Mesendoderm (in vitro differentiated cells): ENCODE measurements around the gene TMED3.

Source experiments
- DNase-seq: peaks from one replicate; pipeline ENCODE4 v3.0.0; 2013
- H2AK5ac ChIP-seq: 2 replicates; pipeline ENCODE4 v1.6.1; 2013; ENCODE audit warnings: low read length, inconsistent platforms
- H2BK120ac ChIP-seq: 2 replicates; pipeline ENCODE4 v1.6.1; 2013; ENCODE audit warnings: low read depth, mild to moderate bottlenecking, low read length, moderate library complexity, mixed read lengths
- H2BK15ac ChIP-seq: replicated peaks from 2 replicates; pipeline ENCODE4 v1.6.1; 2013; ENCODE audit warnings: low read depth, mild to moderate bottlenecking, moderate library complexity
- H2BK5ac ChIP-seq: 2 replicates; pipeline ENCODE4 v1.6.1; 2013; ENCODE audit warnings: low read length, inconsistent platforms
- H3K18ac ChIP-seq: 2 replicates; pipeline ENCODE4 v1.6.1; 2013; ENCODE audit warnings: mild to moderate bottlenecking, low read length, mixed read lengths
- H3K23ac ChIP-seq: one replicate; pipeline ENCODE4 v1.6.1; 2013; ENCODE audit warnings: low read length
- H3K27ac ChIP-seq: 2 replicates; pipeline ENCODE4 v1.5.1; 2013; ENCODE audit warnings: low read depth, mild to moderate bottlenecking, inconsistent platforms, low read length, moderate library complexity
- H3K27me3 ChIP-seq: 2 replicates; pipeline ENCODE4 v1.6.1; 2013; ENCODE audit warnings: low read length, control low read depth, mild to moderate bottlenecking, inconsistent platforms; ENCODE audit not compliant: insufficient read depth, poor library complexity
- H3K36me3 ChIP-seq: 2 replicates; pipeline ENCODE4 v1.6.1; 2013; ENCODE audit warnings: low read length, inconsistent platforms; ENCODE audit not compliant: control insufficient read depth, insufficient read depth
- H3K4ac ChIP-seq: one replicate; pipeline ENCODE4 v1.6.1; 2013; ENCODE audit warnings: low read depth, mild to moderate bottlenecking, low read length, moderate library complexity
- H3K4me1 ChIP-seq: 2 replicates; pipeline ENCODE4 v1.6.1; 2013; ENCODE audit warnings: low read depth, low read length, inconsistent platforms; ENCODE audit not compliant: control insufficient read depth
- H3K4me2 ChIP-seq: 2 replicates; pipeline ENCODE4 v1.6.1; 2013; ENCODE audit warnings: low read length
- H3K4me3 ChIP-seq: 2 replicates; pipeline ENCODE4 v1.5.1; 2013; ENCODE audit warnings: mild to moderate bottlenecking, low read length
- H3K56ac ChIP-seq: one replicate; pipeline ENCODE4 v1.6.1; 2013; ENCODE audit warnings: low read length
- H3K79me1 ChIP-seq: 2 replicates; pipeline ENCODE4 v1.6.1; 2013; ENCODE audit warnings: low read length, inconsistent platforms
- H3K79me2 ChIP-seq: 2 replicates; pipeline ENCODE4 v1.6.1; 2013; ENCODE audit warnings: mild to moderate bottlenecking, low read length; ENCODE audit not compliant: control insufficient read depth, insufficient read depth
- H3K9ac ChIP-seq: 2 replicates; pipeline ENCODE4 v1.6.1; 2013; ENCODE audit warnings: low read length, inconsistent platforms
- H4K5ac ChIP-seq: one replicate; pipeline ENCODE4 v1.6.1; 2013; ENCODE audit warnings: low read length
- H4K8ac ChIP-seq: one replicate; pipeline ENCODE4 v1.6.1; 2013; ENCODE audit warnings: low read depth, mild to moderate bottlenecking, control low read depth, low read length, moderate library complexity
- WGBS: extraction: QIAGEN DNeasy Blood & Tissue Kit; methylation state at CpG from one replicate; pipeline ENCODE4 v1.1.7; 2013; ENCODE audit warnings: low lambda C conversion rate, missing lambda C conversion rate; ENCODE audit not compliant: insufficient coverage; ENCODE audit errors: extremely low coverage; 5-methylcytosine and 5-hydroxymethylcytosine counted together

Gene TMED3

DNA sequence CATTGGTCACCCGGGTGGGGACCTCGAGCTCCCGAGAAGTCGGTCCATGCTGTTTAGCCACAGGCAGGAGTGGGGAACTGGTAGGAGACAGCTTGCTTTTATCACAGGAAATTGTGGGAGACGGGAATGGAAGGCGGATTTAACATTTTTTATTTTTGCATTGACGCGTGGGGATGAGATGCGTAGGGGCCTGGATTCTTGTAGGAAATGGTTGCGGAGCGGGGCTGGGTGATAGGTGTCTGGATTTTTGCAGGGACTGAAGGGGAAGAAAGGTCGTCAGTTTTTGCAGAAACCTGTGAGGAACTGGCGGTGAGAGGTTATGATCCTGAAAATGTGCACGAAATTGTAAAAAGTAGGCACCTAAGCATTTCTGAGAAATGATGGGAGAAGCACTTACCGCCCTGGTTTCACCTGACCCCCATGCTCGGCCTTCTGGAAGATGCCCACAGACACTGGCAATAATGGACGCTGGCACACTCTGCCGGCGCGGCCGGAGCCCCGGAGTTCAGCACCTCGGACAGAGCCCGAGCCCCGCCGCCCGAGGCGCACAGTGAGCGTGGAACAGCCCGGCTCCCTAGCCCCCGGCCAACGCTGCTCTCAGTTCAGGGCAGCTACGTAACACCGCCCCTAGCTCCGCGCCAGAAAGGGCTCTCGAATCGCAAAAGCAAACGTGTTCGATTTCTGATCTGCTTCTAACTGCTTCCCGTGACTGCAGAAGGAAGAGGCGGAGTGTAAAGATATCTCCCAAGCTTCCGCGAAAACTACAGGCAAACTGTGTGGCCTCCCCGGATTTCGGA is 27.5 kb upstream of the TMED3 start:
- Histone ChIP-seq H3K56ac (no peak overlapping the region), H4K8ac (no peak overlapping the region), H3K27me3 (peaks cover 29% of the 10 kb centered on the region), H3K9ac (no peak overlapping the region), H3K27ac (no peak overlapping the region), H2AK5ac (no peak overlapping the region), H3K4me3 (no peak overlapping the region), H3K18ac (no peak overlapping the region), H2BK5ac (no peak overlapping the region), H3K36me3 (no peaks in the 10 kb centered on the region), H4K5ac (no peak overlapping the region), H2BK15ac (no peak overlapping the region), H3K79me1 (no peaks in the 10 kb centered on the region), H3K23ac (no peak overlapping the region), H3K4me2 (peak overlapping the region; percentile 13), H3K79me2 (no peaks in the 10 kb centered on the region), H2BK120ac (no peak overlapping the region), H3K4me1 (no peaks in the 10 kb centered on the region), H3K4ac (no peak overlapping the region)
- no CpG with 5 or more reads among the region's 46 CpGs for WGBS
- DNase-seq, result peak; percentile 75

DNA sequence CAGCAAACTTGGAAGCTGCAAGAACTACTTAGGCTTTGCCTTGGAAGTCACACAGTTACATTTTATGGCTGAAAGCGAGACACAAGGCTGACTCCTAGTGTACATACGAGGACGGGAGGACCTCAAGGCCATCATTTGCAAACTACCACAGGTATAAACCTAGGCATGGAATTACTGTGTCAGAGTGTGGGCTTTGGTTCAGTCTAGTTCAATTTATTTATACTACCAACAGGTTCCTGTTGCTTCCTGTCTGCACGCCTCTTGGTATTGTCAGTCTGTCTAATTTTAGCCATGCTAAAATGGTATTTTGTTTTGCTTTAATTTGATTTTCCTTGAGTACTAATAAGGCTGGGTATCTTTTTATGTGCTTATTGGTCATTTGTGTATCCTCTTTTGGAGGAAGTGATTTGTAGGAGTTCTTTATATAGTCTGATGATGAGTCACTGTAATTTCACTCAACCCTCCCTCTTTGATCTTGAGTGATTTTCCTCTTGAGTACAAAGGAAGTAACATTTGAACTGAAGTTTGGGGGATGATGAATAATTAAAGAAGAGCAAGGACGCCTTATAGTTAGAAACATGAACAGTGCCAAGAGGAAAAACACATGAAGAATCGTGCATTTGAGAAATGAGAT is 20.2 kb upstream of the TMED3 start:
- no peaks in the 10 kb centered on the region for H3K79me1 ChIP-seq
- no peak overlapping the region for H2BK15ac ChIP-seq
- no peak overlapping the region for H3K4ac ChIP-seq
- H4K8ac ChIP-seq, result no peak overlapping the region
- no peak overlapping the region for H4K5ac ChIP-seq
- no peak overlapping the region for H3K27ac ChIP-seq
- no peak overlapping the region for H3K9ac ChIP-seq
- no peaks in the 10 kb centered on the region for H3K4me1 ChIP-seq
- no peaks in the 10 kb centered on the region for H3K79me2 ChIP-seq
- no peak overlapping the region for H3K4me3 ChIP-seq
- H3K56ac ChIP-seq, result no peak overlapping the region
- H3K36me3 ChIP-seq, result no peaks in the 10 kb centered on the region
- no peaks in the 10 kb centered on the region for H3K27me3 ChIP-seq
- no peak overlapping the region for H3K18ac ChIP-seq
- H3K4me2 ChIP-seq, result no peak overlapping the region
- H2BK5ac ChIP-seq, result no peak overlapping the region
- H2BK120ac ChIP-seq, result no peak overlapping the region
- no peak for DNase-seq
- H3K23ac ChIP-seq, result no peak overlapping the region
- H2AK5ac ChIP-seq, result no peak overlapping the region
- no CpG with 5 or more reads among the region's 6 CpGs for WGBS

DNA sequence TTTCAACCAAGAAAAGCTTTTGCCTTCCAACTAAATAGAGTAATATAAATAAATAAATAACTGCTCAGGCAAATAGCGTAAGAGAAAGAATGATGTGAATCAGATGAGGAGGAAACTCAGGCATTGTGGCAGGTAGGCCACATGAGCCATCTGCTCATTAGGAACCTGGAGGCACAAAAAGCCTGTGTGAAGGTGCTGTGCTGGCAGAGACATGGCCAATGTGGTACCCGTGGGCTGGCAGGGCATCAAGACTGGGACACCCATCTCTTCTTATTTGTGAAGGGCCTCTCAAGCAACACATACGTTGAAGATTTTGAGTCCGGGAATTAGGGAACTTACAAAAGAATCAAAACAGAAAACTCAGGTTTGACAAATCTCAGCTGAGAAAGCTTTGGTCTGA is 18.9 kb upstream of the TMED3 start:
- WGBS, result no CpG with 5 or more reads among the region's 4 CpGs
- no peak overlapping the region for H4K5ac ChIP-seq
- no peak overlapping the region for H3K18ac ChIP-seq
- H3K79me1 ChIP-seq, result no peaks in the 10 kb centered on the region
- H3K23ac ChIP-seq, result no peak overlapping the region
- H3K36me3 ChIP-seq, result no peaks in the 10 kb centered on the region
- no peak overlapping the region for H2BK15ac ChIP-seq
- H3K9ac ChIP-seq, result no peak overlapping the region
- no peaks in the 10 kb centered on the region for H3K79me2 ChIP-seq
- no peak overlapping the region for H2BK120ac ChIP-seq
- H3K27ac ChIP-seq, result no peak overlapping the region
- H3K4ac ChIP-seq, result no peak overlapping the region
- DNase-seq, result no peak
- H3K56ac ChIP-seq, result no peak overlapping the region
- no peak overlapping the region for H2AK5ac ChIP-seq
- H4K8ac ChIP-seq, result no peak overlapping the region
- no peaks in the 10 kb centered on the region for H3K27me3 ChIP-seq
- H2BK5ac ChIP-seq, result no peak overlapping the region
- H3K4me1 ChIP-seq, result no peaks in the 10 kb centered on the region
- no peak overlapping the region for H3K4me2 ChIP-seq
- no peak overlapping the region for H3K4me3 ChIP-seq

DNA sequence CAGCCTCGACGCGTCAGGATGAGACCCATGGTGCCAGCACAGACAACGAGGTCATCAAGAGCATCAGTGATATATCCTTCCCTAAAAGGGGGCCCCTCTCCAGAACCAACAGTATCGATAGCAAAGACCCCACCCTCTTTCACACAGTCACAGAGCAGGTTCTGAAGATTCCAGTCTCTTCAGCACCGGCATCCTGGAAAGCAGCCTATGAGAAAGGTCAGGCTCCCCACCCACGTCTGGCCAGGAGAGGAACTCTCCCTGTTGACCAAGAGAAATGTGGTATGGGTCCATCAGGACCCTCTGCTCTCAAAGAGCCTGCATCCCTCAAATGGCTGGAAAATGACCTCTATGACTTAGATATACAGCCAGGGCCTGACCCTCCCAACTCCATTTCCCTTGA is 16.8 kb upstream of the TMED3 start:
- Histone ChIP-seq H4K5ac (no peak overlapping the region), H3K23ac (no peak overlapping the region), H3K27ac (no peak overlapping the region), H3K27me3 (no peaks in the 10 kb centered on the region), H3K9ac (no peak overlapping the region), H3K4ac (no peak overlapping the region), H2BK120ac (no peak overlapping the region), H3K4me3 (no peak overlapping the region), H3K18ac (no peak overlapping the region), H3K36me3 (no peaks in the 10 kb centered on the region), H4K8ac (no peak overlapping the region), H3K56ac (no peak overlapping the region), H2BK5ac (no peak overlapping the region), H3K4me2 (no peak overlapping the region), H3K4me1 (no peaks in the 10 kb centered on the region), H3K79me2 (no peaks in the 10 kb centered on the region), H2AK5ac (no peak overlapping the region), H2BK15ac (no peak overlapping the region), H3K79me1 (no peaks in the 10 kb centered on the region)
- peak; percentile 11 for DNase-seq
- WGBS, result no CpG with 5 or more reads among the region's 7 CpGs

DNA sequence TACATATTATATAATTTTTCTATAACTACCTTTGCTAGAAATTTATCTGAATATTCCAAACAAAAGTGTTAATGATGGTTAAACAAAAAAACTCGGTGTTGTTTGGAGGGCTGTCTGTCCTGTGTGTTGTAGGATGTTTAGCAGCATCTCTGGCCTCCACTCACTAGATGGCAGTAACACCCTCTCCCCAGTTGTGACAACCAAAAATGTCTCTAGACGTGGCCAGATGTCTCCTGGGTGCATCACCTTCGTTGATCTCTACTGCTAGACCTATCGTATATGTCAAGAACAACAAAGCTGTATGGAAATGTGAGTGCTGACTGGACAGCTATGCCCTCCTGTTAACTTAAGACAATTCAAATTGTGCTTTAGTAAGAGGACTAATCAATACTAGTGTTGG is 14.3 kb upstream of the TMED3 start:
- H3K27me3 ChIP-seq, result no peaks in the 10 kb centered on the region

More for the DNA sequence above, 14.3 kb upstream of the TMED3 start:
- DNase-seq, result peak; percentile 30
- Histone ChIP-seq H4K8ac (no peak overlapping the region), H3K4ac (no peak overlapping the region), H3K79me1 (no peaks in the 10 kb centered on the region), H3K9ac (no peak overlapping the region), H2BK15ac (no peak overlapping the region), H2AK5ac (no peak overlapping the region), H3K4me2 (no peak overlapping the region), H3K18ac (no peak overlapping the region), H3K27ac (no peak overlapping the region), H2BK5ac (no peak overlapping the region), H2BK120ac (no peak overlapping the region), H3K79me2 (no peaks in the 10 kb centered on the region), H3K23ac (no peak overlapping the region), H3K56ac (no peak overlapping the region), H4K5ac (no peak overlapping the region), H3K36me3 (no peaks in the 10 kb centered on the region), H3K4me3 (no peak overlapping the region), H3K4me1 (no peaks in the 10 kb centered on the region)
- WGBS, result no CpG with 5 or more reads among the region's 4 CpGs
